PFSK-1 (cell line): ENCODE data around the gene MYO1G.

ENCODE experiments used
- FOXP2 ChIP-seq: optimal IDR thresholded peaks from 2 replicates; pipeline ENCODE3; 2011; ENCODE audit warnings: borderline replicate concordance, control low read depth, inconsistent platforms; ENCODE audit not compliant: insufficient read depth; ENCODE audit errors: extremely low read length, extremely low read depth
- POLR2AphosphoS5 ChIP-seq: IDR thresholded peaks from 2 replicates; pipeline ENCODE4 v1.6.1; 2012; ENCODE audit warnings: low read depth, mild to moderate bottlenecking, control low read depth, low read length, moderate library complexity
- REST ChIP-seq, 2 experiments: IDR thresholded peaks; 2 replicates each; pipeline versions ENCODE4 v1.6.1 to v1.8.0; 2011 to 2012; ENCODE audit warnings: low read depth in 2 of 2, low read length in 2 of 2, control low read depth in 1 of 2, inconsistent platforms in 1 of 2, mild to moderate bottlenecking in 1 of 2, moderate library complexity in 1 of 2; ENCODE audit not compliant: insufficient read depth in 1 of 2
- SIN3A ChIP-seq: IDR thresholded peaks from 2 replicates; pipeline ENCODE4 v1.6.1; 2012; ENCODE audit warnings: mild to moderate bottlenecking, low read length, moderate library complexity, borderline replicate concordance; ENCODE audit not compliant: insufficient read depth
- TAF1 ChIP-seq: IDR thresholded peaks from 2 replicates; pipeline ENCODE4 v1.6.1; 2012; ENCODE audit warnings: low read length, control low read depth, borderline replicate concordance; ENCODE audit not compliant: insufficient read depth

Gene MYO1G

DNA sequence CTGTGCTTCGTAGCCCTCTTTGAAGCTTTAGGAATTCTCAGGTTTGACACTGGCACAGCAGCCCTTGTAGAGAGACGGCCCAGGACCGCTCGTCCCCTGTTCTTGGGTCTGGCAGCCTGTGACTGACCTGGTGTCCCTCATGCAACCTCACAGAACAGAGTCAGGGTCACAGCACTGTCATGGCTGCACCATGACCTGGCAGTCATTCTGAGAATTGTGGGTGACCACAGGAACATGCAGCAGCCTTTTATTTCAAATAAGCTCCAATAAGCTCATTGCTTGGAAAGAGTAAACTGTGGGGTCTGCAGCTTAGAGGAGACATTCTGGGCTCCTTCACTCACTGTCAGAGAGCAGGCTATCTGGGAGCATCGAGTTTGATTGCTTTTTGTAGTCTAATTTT, 42.5 kb downstream of the MYO1G start:
- TF ChIP-seq TAF1, result no peak
- TF ChIP-seq REST (IDR thresholded peaks at IDR 0.05; ENCODE audit: insufficient read depth in 1 of 2, low read depth in 2 of 2, low read length in 2 of 2), result no peak

DNA sequence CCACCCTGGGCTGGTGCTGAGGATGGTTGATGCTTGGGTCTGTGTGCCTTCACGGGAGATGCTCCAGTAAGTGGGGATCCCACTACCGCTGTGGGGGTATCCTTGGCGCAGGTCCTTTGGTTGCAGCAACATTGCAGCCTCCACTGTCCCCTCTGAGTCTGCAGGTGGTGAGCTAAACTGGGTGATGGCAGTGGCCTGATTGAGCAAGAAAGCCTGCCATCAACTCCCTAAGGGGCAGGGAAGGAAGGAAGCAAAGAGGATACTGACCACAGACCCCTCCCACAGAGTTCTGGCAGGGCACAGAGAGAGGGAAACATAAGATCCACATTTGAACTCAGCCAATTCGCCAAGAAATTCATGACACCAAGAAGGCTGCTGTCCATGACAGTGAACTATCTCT, 43.2 kb downstream of the MYO1G start:
- no peak for TF ChIP-seq FOXP2
- TF ChIP-seq POLR2AphosphoS5, result no peak
- TF ChIP-seq TAF1, result no peak

- no peak for TF ChIP-seq SIN3A
- TF ChIP-seq FOXP2, result no peak
- no peak for TF ChIP-seq POLR2AphosphoS5
- TF ChIP-seq REST (IDR thresholded peaks at IDR 0.05; ENCODE audit: insufficient read depth in 1 of 2, low read depth in 2 of 2, low read length in 2 of 2), result no peak
- TF ChIP-seq TAF1, result no peak
Measured at GRCh38 chr7:44935016-44935415, 43.8 kb downstream of the MYO1G start.

- TF ChIP-seq POLR2AphosphoS5, result no peak
- no peak for TF ChIP-seq FOXP2
Measured at GRCh38 chr7:44930921-44931320, 47.9 kb downstream of the MYO1G start.

GRCh38 chr7:44922351-44922694, 56.5 kb downstream of the MYO1G start:
- TF ChIP-seq REST (IDR thresholded peaks at IDR 0.05; ENCODE audit: insufficient read depth in 1 of 2, low read depth in 2 of 2, low read length in 2 of 2) (no peak), FOXP2 (no peak), POLR2AphosphoS5 (no peak), TAF1 (no peak), SIN3A (no peak)

DNA sequence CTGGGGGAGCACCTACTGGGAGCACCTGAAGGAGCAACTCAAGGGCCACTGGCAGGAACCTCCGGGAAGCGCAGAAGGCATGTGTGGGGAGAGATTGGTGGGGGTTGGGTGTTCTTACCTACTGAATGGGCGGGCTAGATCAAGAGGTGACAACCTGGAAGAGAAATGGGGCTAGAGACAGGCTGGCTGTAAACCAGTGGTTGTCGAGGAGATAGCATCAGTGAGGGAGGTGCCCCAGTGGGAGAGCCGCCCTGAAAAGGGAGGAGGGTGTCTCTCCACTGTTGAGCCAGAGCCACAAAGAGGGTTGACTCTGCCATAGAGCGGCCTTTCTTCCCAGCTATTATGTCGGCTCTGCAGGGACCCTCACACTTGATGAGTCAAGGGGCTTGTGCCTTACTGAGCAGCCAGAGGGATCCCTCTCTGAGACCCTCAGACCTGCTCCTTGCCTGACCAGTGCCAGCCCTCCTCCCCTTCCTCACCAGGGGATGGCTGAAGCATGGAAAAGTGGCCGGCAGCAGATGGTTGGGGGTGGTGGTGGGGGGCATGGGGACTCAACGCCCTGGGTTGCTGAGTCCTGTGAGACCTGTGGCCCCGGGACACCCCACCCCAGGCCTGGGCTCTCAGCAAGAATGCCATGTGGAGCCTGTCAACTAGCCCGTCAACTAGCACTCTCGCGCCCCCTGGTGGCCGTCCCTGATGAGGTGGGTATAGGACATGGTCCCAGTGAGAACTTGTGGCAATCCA, 57.0 kb downstream of the MYO1G start:
- no peak for TF ChIP-seq POLR2AphosphoS5
- no peak for TF ChIP-seq REST (IDR thresholded peaks at IDR 0.05; ENCODE audit: insufficient read depth in 1 of 2, low read depth in 2 of 2, low read length in 2 of 2)
- TF ChIP-seq TAF1, result no peak
- TF ChIP-seq FOXP2, result no peak
- no peak for TF ChIP-seq SIN3A
